HCT116 (cell line): ENCODE measurements around the gene SLC2A5. TPM values are rescaled to one million over a fixed set of nuclear protein-coding genes. Genes with fewer than 3 reads are reported as not detected.

Source experiments
- ATAC-seq: fragments of 200-7000 bp; cut with Tn5 transposase; 2 replicates; pipeline ENCODE4 v1.9.1; 2020; ENCODE audit warnings: mild to moderate bottlenecking, moderate library complexity
- BruUV-seq: library from RNA; stranded (reverse); fragments of 400-500 nt; replicated peaks from 2 replicates; lab custom pipeline; 2021; lab: Mats Ljungman, UMichigan
- CTCF ChIA-PET: fragments of 300-600 bp; sonication (Branson Sonifier 250); formaldehyde crosslinking; loops from one replicate; lab custom pipeline; 2021; ENCODE audit warnings: antibody characterized with exemption; lab: Charles Lee
- POLR2A ChIA-PET: fragments of 300-600, 350-600 bp; sonication (Branson Sonifier 250); formaldehyde crosslinking; loops from one replicate; lab custom pipeline; 2021; ENCODE audit warnings: antibody characterized with exemption; lab: Charles Lee
- RAD21 ChIA-PET, 2 experiments: fragments of 300-600 bp; sonication (Branson Sonifier 250); formaldehyde crosslinking; loops; one replicate each; lab custom pipeline; 2023; ENCODE audit warnings: low total read pairs in 2 of 2; ENCODE audit not compliant: uncharacterized antibody in 2 of 2, unreplicated experiment in 2 of 2, low non-redundant PET in 1 of 2; lab: Charles Lee
- DNase-seq: peaks from one replicate; pipeline ENCODE4 v3.0.0-alpha.2; 2010; ENCODE audit warnings: low read depth, low spot score
- H2AFZ ChIP-seq: fragments of 200-600 bp; shearing (Covaris generic), sonication (generic); 2 replicates; pipeline ENCODE4 v1.6.1; 2017; ENCODE audit warnings: low read depth, mixed run types, mixed read lengths, antibody characterized with exemption, low read length; ENCODE audit not compliant: poor library complexity, severe bottlenecking
- H3K27ac ChIP-seq: 2 replicates; pipeline ENCODE4 v1.5.1; 2012; ENCODE audit warnings: low read depth, low read length
- H3K27me3 ChIP-seq: fragments of 200-600 bp; sonication (generic); 2 replicates; pipeline ENCODE4 v1.6.1; 2016; ENCODE audit warnings: mixed run types, low read length, mixed read lengths; ENCODE audit not compliant: insufficient read depth
- H3K36me3 ChIP-seq, 2 experiments: fragments of 200-500 bp in 1 of 2; fragments of 200-600 bp in 1 of 2; sonication (Bioruptor generic) in 1 of 2; sonication (generic) in 1 of 2; 2 replicates each; pipeline versions ENCODE4 v1.5.1 to v1.6.1; 2014 to 2016; ENCODE audit warnings: low read length in 2 of 2, inconsistent platforms in 1 of 2, mixed read lengths in 1 of 2, mixed run types in 1 of 2; ENCODE audit not compliant: insufficient read depth in 2 of 2, control insufficient read depth in 1 of 2
- H3K4me1 ChIP-seq, 2 experiments: fragments of 200-600 bp in 1 of 2; sonication (generic) in 1 of 2; 2 replicates each; pipeline versions ENCODE4 v1.5.1 to v1.6.1; 2012 to 2017; ENCODE audit warnings: low read length in 2 of 2, inconsistent platforms in 1 of 2, mild to moderate bottlenecking in 1 of 2, mixed read lengths in 1 of 2, mixed run types in 1 of 2, moderate library complexity in 1 of 2; ENCODE audit not compliant: insufficient read depth in 2 of 2, control insufficient read depth in 1 of 2
- H3K4me2 ChIP-seq: fragments of 200-600 bp; sonication (generic); 2 replicates; pipeline ENCODE4 v1.6.1; 2017; ENCODE audit warnings: mixed run types, low read length, mixed read lengths
- H3K4me3 ChIP-seq, 2 experiments: fragments of 200-600 bp in 1 of 2; sonication (generic) in 1 of 2; replicated peaks in 1 of 2; 2 replicates each; pipeline ENCODE4 v1.5.1; 2011 to 2016; ENCODE audit warnings: low read length in 2 of 2, control low read depth in 1 of 2, low read depth in 1 of 2, mild to moderate bottlenecking in 1 of 2, mixed read lengths in 1 of 2, mixed run types in 1 of 2
- H3K79me2 ChIP-seq: fragments of 200-600 bp; sonication (generic); 2 replicates; pipeline ENCODE4 v1.6.1; 2017; ENCODE audit warnings: mild to moderate bottlenecking, mixed run types, low read length, moderate library complexity, mixed read lengths; ENCODE audit not compliant: insufficient read depth
- H3K9ac ChIP-seq: fragments of 200-600 bp; sonication (generic); 2 replicates; pipeline ENCODE4 v1.6.1; 2016; ENCODE audit warnings: low read length, mixed read lengths
- H3K9me2 ChIP-seq: fragments of 200-600 bp; sonication (generic), shearing (Covaris generic); 2 replicates; pipeline ENCODE4 v1.6.1; 2017; ENCODE audit warnings: mixed run types, mild to moderate bottlenecking, moderate library complexity; ENCODE audit not compliant: insufficient read depth
- H3K9me3 ChIP-seq, 2 experiments: fragments of 200-500 bp in 1 of 2; fragments of 200-600 bp in 1 of 2; sonication (Bioruptor generic) in 1 of 2; sonication (generic) in 1 of 2; 2 replicates each; pipeline ENCODE4 v1.6.1; 2014 to 2017; ENCODE audit warnings: low read length in 2 of 2, mixed read lengths in 2 of 2, inconsistent platforms in 1 of 2, low read depth in 1 of 2, mild to moderate bottlenecking in 1 of 2, mixed run types in 1 of 2, moderate library complexity in 1 of 2; ENCODE audit not compliant: control insufficient read depth in 1 of 2, insufficient read depth in 1 of 2
- H4K20me1 ChIP-seq: fragments of 200-600 bp; sonication (generic), shearing (Covaris generic); 2 replicates; pipeline ENCODE4 v1.6.1; 2017; ENCODE audit warnings: mixed run types, mild to moderate bottlenecking, moderate library complexity; ENCODE audit not compliant: insufficient read depth
- CBX3 ChIP-seq: IDR thresholded peaks from 2 replicates; pipeline ENCODE4 v1.6.1; 2012; ENCODE audit warnings: low read depth
- JUND ChIP-seq: IDR thresholded peaks from 2 replicates; pipeline ENCODE4 v1.6.1; 2012
- TCF7L2 ChIP-seq: IDR thresholded peaks from 2 replicates; pipeline ENCODE4 v1.7.0; 2011; ENCODE audit warnings: borderline replicate concordance, inconsistent platforms; ENCODE audit not compliant: insufficient read depth, insufficient read length; ENCODE audit errors: extremely low read depth
- intact Hi-C: fragments of 100-400 bp; cut with micrococcal nuclease; formaldehyde crosslinking; loops from 2 replicates; pipeline ENCODE4 v1.10.0; 2022
- total RNA-seq: library from RNA; stranded (reverse); gene quantifications from one replicate; pipeline ENCODE4 v1.2.1, GENCODE V29; 2021; ENCODE audit not compliant: unreplicated experiment
- TF ChIP-seq, protein P1 (sequence below): IDR thresholded peaks from 2 replicates; pipeline ENCODE4 v1.6.1; 2011; ENCODE audit warnings: mild to moderate bottlenecking, low read length, moderate library complexity; ENCODE audit not compliant: insufficient replicate concordance; ENCODE audit errors: extremely low read depth

SLC2A5 gene
- total RNA-seq, 1 experiment from 2014 or later = not detected

GRCh38 chr1:9016455-9016854 lies 53.0 kb downstream of the SLC2A5 start (continued):
- TF ChIP-seq JUND = no peak
- TF ChIP-seq TCF7L2 = no peak

GRCh38 chr1:9014475-9015375 lies 54.7 kb downstream of the SLC2A5 start:
- no peaks in the 10 kb centered on the region for H3K27me3 ChIP-seq
- BruUV-seq = no TSS peak
- no peaks in the 10 kb centered on the region for H3K9me3 ChIP-seq
- H4K20me1 ChIP-seq = no peaks in the 10 kb centered on the region
- no peak for TF ChIP-seq CBX3
- TF ChIP-seq, protein P1, sequence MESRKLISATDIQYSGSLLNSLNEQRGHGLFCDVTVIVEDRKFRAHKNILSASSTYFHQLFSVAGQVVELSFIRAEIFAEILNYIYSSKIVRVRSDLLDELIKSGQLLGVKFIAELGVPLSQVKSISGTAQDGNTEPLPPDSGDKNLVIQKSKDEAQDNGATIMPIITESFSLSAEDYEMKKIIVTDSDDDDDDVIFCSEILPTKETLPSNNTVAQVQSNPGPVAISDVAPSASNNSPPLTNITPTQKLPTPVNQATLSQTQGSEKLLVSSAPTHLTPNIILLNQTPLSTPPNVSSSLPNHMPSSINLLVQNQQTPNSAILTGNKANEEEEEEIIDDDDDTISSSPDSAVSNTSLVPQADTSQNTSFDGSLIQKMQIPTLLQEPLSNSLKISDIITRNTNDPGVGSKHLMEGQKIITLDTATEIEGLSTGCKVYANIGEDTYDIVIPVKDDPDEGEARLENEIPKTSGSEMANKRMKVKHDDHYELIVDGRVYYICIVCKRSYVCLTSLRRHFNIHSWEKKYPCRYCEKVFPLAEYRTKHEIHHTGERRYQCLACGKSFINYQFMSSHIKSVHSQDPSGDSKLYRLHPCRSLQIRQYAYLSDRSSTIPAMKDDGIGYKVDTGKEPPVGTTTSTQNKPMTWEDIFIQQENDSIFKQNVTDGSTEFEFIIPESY = no peak
- ChIA-PET POLR2A (interaction anchor here (0.9 kb wide), 1 partner anchor 12 kb away, joined by 3 read pairs; no protein-coding TSS in a partner anchor), CTCF (interaction anchor here (1.0 to 1.5 kb wide), 3 partner anchors 10 to 97 kb away, joined by 3 to 6 read pairs (median 5); no protein-coding TSS in a partner anchor), RAD21 (no interaction called here)
- no peaks in the 10 kb centered on the region for H3K79me2 ChIP-seq
- peaks cover 0 to 3% of the 10 kb centered on the region in 2 experiments; a peak in 1 of 4 replicates for H3K4me1 ChIP-seq
- intact Hi-C loops = loop anchor here (5.0 kb wide), 2 partner anchors 88 to 183 kb away; no protein-coding TSS in a partner anchor
- H3K36me3 ChIP-seq = no peaks in the 10 kb centered on the region
- H3K4me2 ChIP-seq = no peak overlapping the region
- no peak overlapping the region for H3K9ac ChIP-seq
- no peak overlapping the region; the same call in 1 of the 2 replicates for H3K27ac ChIP-seq
- no peaks in the 10 kb centered on the region for H3K9me2 ChIP-seq
- ATAC-seq (no peak), DNase-seq (no peak)
- H2AFZ ChIP-seq = no peak overlapping the region
- no peak overlapping the region for H3K4me3 ChIP-seq
